H1 (cell line): ENCODE data around the gene DFFA. TPM values are rescaled to one million over a fixed set of nuclear protein-coding genes. Genes with fewer than 3 reads are reported as not detected.

Source experiments
- PHF8 ChIP-seq: fragments of 200-600 bp; sonication (generic); conservative IDR thresholded peaks from 2 replicates; pipeline ENCODE4 v1.7.1; 2012; ENCODE audit warnings: low read depth, mild to moderate bottlenecking, inconsistent platforms, low read length, moderate library complexity
- SUZ12 ChIP-seq: fragments of 200-600 bp; sonication (generic); IDR thresholded peaks from 2 replicates; pipeline ENCODE4 v1.6.1; 2012; ENCODE audit warnings: mild to moderate bottlenecking, inconsistent platforms, low read length, moderate library complexity, mixed read lengths
- polyA plus RNA-seq, 7 experiments: library from polyadenylated mRNA; depleted of rRNA in 3 of 7; stranded (reverse) in 5 of 7; unstranded in 2 of 7; fragments of >200 nt in 5 of 7; fragments of 200-250 nt in 2 of 7; gene quantifications; 1 replicate in 5 of 7; 2 replicates in 1 of 7; 4 replicates in 1 of 7; pipeline versions ENCODE4 v1.2.1 to v1.2.3, GENCODE V29; 2011 to 2013; ENCODE audit warnings: missing spikeins in 2 of 7, mixed read lengths in 2 of 7
- total RNA-seq: library from RNA; stranded (reverse); fragmentation: NEBNext Ultra II Directional; extraction: Animal tissue kit (Norgen Biotek cat#: 25700); gene quantifications from 2 replicates; pipeline ENCODE4 v1.2.1, GENCODE V29; 2021

Gene DFFA
- total and polyA plus RNA-seq, 2 of the 8 experiments (the other 6 are each of a cell fraction or from before 2014, with no cell fraction given): 34.3 to 79.9 TPM

DNA sequence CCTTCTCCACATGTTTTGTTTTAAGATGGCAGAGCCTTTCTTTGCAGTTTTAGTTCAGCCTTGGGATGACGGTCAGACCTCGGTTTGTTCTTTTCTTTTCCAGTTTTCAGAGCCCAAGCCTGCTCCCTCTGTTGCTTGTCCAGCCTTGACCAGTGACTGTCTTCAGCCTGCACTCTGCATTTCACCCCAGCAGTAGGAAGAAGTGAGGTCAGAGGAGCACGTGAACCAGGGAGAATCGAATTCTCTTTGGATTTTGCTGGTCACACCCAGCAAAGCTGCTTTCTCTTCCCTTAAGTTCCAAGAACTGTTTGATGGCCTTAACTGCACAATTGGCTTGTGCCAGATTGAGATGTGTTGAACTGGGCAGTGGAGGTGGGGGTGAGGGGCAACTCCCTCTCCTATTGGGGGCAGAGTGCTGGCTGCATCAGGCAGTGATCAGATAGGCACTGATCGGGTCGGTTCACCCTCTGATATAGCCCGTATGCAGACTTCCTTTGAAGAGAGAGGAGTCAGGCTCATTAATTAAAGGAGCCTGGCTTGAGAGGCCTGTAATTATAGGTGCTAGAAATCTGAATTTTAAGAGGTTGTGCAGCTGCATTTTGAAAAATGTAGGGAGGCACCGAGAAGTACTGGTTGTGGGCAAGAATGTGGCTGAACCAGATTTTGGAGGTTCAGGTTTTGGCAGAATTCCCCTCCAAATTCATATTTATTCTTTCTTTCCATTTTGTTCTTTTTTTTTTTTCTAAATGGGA, 44.8 kb upstream of the DFFA start (continued):
- no peak for TF ChIP-seq SUZ12
- no peak for TF ChIP-seq PHF8
- TF ChIP-seq, all 59 proteins: peak for 0
